Chondrocyte (in vitro differentiated cells): Measurements from ENCODE around the gene FRZB. TPM values are rescaled to one million over a fixed set of nuclear protein-coding genes. Genes with fewer than 3 reads are reported as not detected.
A peak's percentile ranks its signal among the peaks of the same experiment; 100 is the strongest.

Source experiments
- DNase-seq: peaks from one replicate; pipeline ENCODE4 v3.0.0; 2021; ENCODE audit warnings: mixed read lengths, low spot score
- H3K27ac Mint-ChIP-seq: one replicate; pipeline ENCODE4 v1.8.0; 2021; ENCODE audit warnings: mild to moderate bottlenecking, moderate library complexity, mixed read lengths; ENCODE audit not compliant: unreplicated experiment
- H3K27me3 Mint-ChIP-seq: 2 replicates; pipeline ENCODE4 v1.8.0; 2021; ENCODE audit warnings: low read depth, mixed read lengths
- H3K36me3 Mint-ChIP-seq: 2 replicates; pipeline ENCODE4 v1.8.0; 2021; ENCODE audit warnings: low read depth, mixed read lengths
- H3K4me1 Mint-ChIP-seq: 2 replicates; pipeline ENCODE4 v1.8.0; 2021; ENCODE audit warnings: low read depth, mild to moderate bottlenecking, mixed read lengths
- H3K4me3 Mint-ChIP-seq: one replicate; pipeline ENCODE4 v1.8.0; 2021; ENCODE audit warnings: mild to moderate bottlenecking, moderate library complexity, mixed read lengths; ENCODE audit not compliant: unreplicated experiment
- H3K9me3 Mint-ChIP-seq: 2 replicates; pipeline ENCODE4 v1.8.0; 2021; ENCODE audit warnings: low read depth, mixed read lengths
- CTCF ChIP-seq: fragments of 200-600 bp; sonication (generic); IDR thresholded peaks from 2 replicates; pipeline ENCODE4 v1.5.0; 2021; ENCODE audit warnings: antibody characterized with exemption, mild to moderate bottlenecking, moderate library complexity
- total RNA-seq: library from RNA; stranded (reverse); gene quantifications from 3 replicates; pipeline ENCODE4 v1.2.1, GENCODE V29; 2021

The FRZB gene
- total RNA-seq, 1 donor from 2014 or later, result 15.0 TPM

GRCh38 chr2:182784777-182785176 is 81.7 kb downstream of the FRZB start:
- Mint-ChIP-seq H3K36me3 (peaks cover 18% of the 10 kb centered on the region), H3K9me3 (peaks cover 4% of the 10 kb centered on the region), H3K4me3 (no peak overlapping the region), H3K27ac (no peak overlapping the region), H3K27me3 (no peaks in the 10 kb centered on the region), H3K4me1 (peaks cover 3% of the 10 kb centered on the region)
- peak; percentile 94 for TF ChIP-seq CTCF
- no peak for DNase-seq

GRCh38 chr2:182784058-182784706 is 82.3 kb downstream of the FRZB start:
- TF ChIP-seq CTCF, result no peak
- Mint-ChIP-seq H3K4me3 (no peak overlapping the region), H3K9me3 (peaks cover 4% of the 10 kb centered on the region), H3K4me1 (peaks cover 3% of the 10 kb centered on the region), H3K27ac (no peak overlapping the region), H3K36me3 (peaks cover 18% of the 10 kb centered on the region), H3K27me3 (no peaks in the 10 kb centered on the region)
- DNase-seq, result no peak

Other genes starting within 250 kb of the FRZB start
- gene DNAJC10, start 150.4 kb downstream of the FRZB start, total RNA-seq, result 165 to 261 TPM (median 178 TPM) in 3 replicates
- 164 to 189 TPM (median 186 TPM) in 3 replicates for gene NCKAP1, start 171.8 kb upstream of the FRZB start, total RNA-seq
- 4.1 to 6.6 TPM (median 4.3 TPM) in 3 replicates for gene DUSP19, start 212.1 kb upstream of the FRZB start, total RNA-seq